DMS53 treated with DMSO at 0.1 percent for 48 hours (cell line): ENCODE measurements around the gene LCOR.

Experiments used
- DNase-seq: peaks from one replicate; lab custom pipeline; 2025; ENCODE audit not compliant: unreplicated experiment; lab: John Stamatoyannopoulos, UW

The LCOR gene

DNA sequence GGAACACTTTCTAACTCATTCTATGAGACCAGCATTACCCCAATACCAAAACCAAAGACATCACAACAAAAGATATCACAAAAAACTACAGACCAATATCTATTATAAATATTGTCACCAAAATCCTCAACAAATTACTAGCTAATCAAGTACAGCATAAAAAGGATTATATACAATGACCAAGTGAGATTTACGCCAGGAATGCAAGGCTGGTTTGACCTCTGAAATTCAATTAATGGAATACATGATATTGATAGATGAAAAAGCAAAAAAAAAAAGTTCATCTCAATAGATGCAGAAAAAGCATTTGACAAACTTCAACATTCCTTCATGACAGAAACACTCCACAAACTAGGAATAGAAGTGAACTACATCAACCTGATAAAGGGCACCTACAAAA is 175.3 kb downstream of the LCOR start:
- no peak for DNase-seq

DNA sequence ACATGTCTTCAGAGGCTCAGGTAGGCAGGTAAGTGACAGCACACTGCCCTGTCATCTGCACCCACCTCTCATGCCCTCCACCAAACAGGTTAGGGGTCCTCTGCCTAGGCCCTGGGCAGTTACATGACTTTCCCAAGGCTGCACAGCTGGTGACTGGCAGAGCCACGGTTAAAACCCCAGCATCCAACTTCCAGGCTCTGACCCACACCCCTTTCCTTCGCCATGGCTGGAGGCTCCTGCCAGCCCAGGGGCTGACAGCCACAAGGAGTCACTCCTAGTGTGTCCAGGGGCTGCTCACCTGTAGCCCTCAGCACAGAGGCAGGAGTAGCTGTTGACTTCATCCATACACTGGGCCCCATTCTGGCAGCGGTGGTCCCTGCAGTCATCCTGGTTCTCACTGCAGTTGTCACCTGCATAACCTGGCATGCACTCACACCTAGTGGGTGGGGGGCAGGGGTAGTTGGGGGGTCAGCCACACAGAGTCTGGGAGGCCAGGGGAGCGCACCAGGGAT is 178.7 kb downstream of the LCOR start:
- DNase-seq = no peak

DNA sequence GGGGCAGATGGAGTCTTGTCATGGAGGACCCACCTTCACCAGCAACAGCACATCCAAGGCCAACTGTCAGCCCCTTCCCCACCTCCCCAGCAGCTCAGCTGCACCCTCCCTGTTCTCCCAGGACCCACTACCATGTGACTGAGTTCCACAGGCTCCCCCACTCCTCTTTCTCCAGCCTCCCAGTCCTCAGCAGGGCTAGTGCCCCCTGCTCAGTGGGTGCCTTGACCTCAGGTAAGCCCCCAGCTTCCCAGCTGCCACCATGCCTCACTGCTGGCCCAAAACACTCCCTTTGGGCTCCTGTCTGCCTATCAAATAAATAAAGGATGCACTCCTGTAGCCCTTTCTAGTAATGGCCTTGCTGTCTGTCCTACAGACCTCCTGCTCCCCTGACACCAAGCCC is 179.3 kb downstream of the LCOR start:
- DNase-seq = no peak

DNA sequence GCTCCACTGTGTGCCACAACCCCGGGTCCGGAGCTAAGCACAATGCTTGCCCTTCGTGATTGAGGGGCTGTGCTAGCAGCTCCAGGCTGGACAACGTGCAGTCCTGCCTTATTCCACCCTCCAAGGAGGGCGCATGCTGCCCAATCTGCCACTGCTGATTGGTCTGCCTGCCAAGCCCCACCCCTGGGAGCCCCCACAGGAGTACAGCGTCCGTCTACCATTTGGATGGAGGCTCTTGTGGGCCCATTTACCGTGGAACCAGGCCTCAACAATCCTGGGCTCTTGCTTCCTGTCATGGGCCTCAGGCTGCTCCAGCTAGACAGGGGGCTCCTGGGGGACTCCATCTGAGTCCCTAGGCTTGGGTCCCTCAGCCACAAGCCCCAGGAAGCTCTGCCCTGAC is 180.4 kb downstream of the LCOR start:
- no peak for DNase-seq

DNA sequence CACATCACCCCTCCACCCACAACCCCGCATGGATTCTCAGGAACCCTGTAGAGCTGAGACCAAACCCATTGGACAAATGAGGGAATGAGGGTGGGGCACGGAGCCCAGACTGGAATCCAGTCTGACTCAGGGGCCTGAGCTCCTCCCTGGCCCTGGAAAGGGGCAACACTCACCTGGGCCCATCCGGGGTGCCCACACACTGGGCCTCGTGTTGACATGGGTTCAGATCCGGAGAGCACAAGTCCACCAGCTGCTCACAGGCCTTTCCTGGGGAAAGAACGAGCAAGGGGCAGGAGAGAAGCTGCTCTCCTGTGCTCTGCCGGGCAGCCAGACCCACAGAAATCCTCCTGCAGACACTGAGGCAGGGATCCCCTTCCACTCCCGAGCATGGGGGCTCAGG is 181.5 kb downstream of the LCOR start:
- no peak for DNase-seq

DNA sequence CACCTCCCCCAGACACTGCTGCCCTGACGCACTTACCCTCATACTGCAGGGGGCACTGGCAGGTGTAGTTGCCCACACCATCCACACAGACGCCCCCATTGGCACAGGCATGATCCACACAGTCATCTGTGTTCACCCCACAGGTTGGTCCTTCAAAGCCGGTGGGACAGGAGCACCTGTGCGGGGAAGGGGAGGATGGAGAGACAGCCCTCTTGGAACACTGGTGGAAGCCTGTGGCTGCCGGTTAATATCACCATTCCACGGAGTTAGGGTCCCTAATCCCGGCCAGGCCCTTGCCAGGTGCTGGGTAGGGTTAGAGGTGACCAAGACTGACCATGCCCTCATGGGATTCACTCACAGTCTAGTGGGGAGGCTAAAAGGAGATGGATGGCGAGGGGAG is 181.9 kb downstream of the LCOR start:
- no peak for DNase-seq

DNA sequence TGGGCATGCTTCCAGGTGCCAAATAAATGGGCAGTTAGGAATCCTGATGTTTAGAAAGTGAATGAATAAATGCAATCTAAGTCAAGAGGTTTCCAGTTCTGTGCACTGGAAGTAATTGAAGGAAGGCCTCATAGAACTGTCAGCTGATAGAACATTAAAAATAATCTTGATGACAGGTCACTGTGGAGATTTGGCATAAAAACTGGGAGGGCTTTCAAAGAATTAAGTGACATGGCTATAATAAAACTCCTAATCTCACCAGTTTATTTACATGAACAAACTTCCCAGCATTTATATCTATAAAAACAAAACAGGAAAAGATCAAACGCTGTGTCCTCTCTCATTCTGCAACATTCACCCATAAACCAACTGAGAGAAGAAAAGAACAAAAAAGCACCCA is 183.1 kb downstream of the LCOR start:
- no peak for DNase-seq

DNA sequence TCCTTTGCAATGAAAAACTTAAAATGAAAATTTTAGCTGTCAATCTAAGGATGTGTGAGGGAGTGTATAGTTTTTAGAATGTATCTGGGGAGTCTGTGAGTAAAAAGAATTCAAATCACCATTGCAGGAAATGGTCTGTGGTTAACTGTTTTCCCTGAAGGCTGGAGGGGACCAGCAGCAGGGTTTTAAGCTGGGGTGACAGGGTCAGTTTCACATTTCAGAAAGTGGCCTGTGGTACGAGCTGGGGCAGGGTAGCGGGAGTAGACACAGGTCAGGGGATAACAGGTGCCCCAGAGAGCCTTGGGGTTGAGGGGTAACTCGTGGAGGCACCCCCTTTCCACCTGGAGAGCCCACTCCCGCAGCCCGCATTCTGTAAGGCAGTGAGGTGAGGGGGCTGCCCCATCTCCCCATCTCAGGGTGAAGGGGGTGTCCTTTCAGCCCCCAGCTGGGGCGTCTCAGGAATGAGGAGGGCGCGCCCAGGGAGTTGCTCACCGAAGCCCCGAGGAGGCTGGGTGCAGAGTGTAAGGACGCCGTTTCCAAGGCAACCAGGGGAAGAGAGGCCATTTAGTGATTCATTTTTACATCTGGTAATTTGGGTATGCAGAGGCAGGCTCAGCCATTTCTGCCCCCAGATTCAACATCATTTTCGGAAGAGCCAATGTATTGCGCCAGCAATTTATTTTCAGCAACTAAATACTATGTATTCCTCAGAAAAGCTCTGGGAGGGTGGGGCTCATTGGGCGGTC is 184.8 kb downstream of the LCOR start:
- DNase-seq = no peak

DNA sequence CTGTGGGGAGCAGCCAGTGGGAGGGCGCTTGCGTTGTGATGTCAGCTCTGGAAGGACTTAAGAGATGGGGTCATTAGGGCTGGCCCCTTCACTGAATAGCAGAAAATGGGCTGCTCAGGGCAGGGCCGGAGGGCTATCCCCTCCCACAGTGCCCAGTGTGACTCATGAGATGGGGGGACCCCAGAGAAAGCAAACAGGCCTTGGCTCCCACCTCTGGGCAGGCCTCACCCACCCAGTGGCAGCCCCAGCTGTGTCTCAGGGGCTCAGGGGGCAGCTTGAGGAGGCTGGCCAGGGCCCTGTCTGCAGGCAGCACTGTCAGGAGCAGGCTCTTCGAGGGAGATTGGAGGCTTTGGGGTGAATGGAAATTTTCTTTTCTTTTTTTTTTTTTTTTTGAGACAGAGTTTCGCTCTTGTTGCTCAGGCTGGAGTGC is 185.4 kb downstream of the LCOR start:
- DNase-seq = no peak

DNA sequence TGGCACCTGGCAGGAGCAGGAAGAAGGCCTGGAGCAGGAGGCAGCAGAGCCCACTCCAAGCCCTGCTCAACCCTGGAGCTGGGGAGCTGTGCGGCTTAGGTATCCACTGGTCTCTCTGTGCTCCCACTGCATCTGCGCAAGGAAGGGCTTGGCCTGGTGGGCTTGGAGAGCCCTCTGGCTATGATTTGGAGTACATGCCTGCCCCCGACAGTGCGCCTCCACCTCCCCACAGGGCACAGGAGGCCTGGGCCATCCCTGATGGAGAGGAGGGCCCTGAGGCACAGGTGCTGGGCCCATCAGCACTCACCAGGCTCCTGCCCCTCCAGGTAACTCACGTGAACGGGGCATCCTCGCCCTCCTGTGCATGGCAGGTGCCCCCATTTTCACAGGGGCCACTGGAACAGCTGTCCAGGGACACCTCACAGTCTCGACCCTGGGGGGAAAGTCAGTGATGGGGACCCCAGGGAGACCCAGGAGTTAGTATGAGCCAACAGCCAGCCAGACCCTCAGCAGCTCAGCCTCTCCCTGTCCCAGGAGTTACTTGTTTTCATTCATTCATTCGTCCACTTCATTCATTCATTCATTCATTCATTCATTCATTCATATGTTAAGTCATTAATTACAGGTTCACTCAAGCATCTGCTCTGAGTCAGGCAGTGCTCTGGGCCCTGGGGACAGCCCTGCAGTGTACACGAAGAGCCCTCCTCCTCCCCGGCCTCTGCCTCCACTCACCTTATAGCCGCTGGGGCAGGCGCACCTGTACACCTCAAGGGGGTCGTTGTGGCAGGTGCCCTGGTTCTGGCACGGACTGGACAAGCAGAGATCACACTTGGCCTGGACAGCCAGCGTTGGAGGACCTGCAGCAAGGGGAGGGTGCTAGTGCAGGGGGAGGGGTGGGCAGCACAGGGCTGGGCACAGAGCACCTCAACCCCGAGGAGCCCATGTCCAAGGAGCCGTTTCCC is 186.4 kb downstream of the LCOR start:
- DNase-seq = no peak

DNA sequence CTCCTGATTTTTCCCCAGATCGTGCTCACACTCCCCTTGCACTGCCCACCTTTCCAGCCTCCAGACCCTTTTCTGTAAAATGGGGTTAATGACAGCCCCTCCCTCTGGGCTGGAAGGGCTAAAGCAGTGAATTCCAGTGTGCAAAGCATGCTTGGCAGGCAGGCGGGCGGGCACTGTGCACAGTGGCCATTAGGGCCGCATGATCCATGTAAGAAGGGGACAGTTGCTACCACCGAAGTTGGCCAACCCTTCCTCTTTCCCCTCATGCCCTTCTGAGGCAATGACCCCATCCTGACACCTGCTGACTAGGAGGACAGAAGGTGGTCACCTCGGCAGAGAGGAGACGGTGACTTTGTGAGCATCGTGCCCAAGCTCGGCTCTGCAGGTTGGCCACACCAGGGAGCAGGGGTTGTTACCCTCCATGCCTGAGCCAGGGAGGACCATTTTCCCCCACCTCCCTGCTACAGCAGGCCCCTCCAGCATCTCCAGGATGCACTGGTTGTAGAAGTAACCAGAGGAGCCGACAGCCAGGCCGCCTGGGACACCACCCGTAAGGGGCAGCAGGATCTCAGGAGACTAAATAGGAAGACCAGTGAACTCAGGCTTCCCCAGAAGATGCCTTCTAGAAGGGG is 187.2 kb downstream of the LCOR start:
- DNase-seq = no peak

DNA sequence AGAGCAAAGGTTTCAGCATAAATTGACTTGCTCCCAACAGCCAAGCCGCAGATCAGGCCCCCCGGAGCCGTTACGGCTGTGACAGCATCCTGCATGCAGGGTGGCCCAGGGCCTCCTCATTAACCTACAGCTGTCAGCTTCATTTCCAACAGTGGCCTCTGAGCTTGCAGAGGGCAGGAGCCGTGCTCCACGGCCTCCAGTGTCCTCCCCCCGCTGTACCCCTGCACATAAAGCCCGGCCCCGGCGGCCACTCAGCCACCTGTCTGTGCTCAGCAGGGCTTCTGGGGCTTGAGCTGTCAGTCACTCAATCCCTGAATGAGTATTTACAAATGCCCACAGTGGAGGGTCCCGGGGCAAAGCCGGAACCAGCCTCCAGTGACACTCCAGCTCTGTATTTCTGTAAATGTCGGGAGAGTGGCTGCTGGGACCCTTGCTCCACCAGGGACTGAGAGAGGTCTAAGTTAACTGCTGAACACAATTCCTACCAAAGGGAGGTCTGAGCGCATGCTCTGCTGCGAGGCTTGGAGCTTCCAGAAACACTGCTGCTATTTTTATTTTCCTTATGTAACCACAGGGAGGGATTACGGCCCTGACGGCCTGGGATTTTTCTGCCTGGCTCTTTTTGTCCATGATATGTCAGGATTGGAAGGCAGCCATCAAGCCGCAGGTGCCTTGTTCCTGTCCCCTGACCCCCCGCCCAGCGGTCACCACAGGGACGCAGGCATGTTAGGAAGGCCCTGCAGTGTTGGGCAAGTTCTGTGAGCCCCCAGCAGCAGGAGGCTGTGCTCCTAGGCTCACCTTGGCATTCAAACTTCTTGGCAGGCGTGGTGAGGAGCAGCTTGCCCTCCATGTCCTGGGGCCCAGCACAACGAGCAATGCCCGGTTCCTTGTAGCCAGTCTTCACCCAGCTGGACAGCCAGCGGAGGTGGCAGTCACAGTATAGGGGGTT is 188.6 kb downstream of the LCOR start:
- no peak for DNase-seq

DNA sequence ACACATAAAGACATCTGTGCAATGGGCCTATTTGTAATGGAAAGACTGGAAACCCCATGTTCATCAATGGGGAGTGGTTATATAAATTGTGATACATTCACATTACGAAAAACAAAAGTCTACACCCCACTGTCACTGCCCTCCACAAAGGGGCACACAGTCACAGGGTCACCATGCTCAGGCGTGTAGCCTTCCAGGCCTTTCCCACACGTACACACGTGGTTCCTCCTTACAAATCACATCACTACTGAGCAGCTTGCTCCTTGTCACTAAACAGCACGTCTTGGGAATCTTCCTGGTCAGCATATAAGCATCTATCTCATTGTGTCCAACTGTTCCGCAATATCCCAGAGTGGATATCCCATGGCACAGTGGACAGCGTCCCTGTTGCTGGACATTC is 190.5 kb downstream of the LCOR start:
- DNase-seq = no peak

DNA sequence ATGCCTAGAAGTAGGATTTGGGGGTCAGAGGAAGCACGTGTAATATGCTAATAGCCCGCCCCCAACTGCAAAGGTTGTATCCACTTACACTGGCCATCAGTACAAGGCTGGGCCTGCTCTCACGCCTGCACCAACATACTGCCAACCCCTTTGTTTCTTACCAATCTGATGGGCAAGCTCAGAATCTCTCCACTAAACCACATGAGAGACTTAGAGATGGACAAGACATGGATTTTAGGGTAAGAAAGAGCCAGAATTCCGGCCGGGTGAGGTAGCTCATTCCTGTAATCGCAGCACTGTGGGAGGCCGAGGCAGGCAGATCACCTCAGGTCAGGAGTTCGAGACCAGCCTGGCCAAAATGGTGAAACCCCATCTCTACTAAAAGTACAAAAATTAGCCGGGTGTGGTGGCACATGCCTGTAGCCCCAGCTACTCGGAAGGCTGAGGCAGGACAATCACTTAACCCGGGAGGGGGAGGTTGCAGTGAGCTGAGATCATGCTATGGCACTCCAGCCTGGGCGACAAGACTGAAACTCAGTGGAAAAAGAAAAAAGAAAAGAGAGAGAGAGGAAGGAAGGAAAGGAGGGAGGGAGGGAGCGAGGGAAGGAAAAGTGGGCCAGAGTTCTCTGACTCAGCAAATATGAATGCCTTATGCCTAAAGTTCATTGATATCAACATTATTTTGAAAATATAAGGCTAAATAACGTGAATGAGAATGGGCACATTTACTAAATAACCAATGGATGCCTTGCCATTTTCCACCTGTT is 191.5 kb downstream of the LCOR start:
- DNase-seq = no peak

DNA sequence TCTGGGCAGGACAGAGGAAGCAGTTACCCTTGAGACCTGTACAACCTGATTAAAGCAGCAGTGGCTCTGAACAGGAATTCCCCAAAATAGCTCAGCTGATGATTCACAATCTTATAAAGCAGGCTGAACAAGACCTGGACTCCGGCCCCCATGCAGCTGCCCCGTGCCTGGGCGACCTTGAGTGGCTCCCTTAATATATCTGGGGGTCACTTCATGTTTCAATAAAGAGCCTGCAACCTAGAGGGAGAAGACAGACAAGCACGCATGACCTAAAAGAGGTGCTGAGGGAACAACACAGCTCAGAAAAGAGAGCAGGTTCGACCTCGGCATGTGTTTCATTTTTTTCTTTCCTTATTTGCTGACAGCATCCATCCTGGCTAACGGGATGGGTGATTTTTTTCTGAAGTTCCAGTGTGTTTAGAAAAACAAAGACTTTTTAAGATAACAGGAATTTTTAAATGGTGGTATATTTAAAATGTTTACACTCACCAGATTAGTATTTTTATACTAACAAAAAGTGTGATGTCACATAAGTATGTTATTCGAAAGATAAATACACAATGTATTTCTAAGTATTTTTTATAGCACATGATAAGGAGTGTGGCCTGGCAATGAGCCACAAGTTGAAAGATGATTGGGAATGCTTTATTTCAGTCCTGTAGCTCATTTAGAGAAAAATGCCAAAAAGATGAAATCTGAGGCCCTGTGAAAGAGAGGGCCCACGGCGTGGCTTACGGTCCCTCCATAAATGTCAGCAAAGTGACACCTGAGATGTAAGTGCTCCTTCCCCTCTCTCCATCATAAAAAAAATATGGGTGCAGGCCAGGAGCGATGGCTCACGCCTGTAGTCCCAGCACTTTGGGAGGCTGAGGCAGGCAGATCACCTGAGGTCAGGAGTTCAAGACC is 192.3 kb downstream of the LCOR start:
- DNase-seq = no peak

DNA sequence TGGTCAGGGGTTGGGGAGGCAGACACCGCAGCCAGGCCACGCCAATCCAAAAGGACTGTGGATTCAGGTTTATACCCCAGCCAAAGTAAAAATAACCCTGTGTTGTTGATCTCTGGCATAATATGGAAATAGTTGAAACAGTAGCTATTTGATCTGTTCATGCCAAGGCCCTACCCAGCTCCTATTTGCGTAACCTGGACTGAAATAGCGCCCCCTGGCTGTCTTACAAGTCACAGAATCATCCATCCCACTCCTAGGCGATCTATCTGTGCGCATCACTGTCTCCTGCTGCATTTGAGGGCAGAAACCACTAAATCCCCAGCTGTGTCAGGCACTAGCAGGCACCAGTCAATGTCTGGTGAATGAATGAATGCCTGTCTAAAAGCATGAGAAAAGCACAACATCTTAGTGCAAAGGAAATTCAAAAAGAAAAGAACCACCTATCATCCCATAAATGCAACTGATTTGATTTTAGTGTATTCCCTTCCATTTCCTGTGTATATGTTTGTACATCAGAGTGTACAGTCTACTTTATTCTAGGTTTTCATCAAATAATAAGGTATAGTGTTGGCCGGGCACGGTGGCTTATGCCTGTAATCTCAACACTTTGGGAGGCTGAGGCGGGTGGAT is 193.6 kb downstream of the LCOR start:
- peak; percentile 19 for DNase-seq

DNA sequence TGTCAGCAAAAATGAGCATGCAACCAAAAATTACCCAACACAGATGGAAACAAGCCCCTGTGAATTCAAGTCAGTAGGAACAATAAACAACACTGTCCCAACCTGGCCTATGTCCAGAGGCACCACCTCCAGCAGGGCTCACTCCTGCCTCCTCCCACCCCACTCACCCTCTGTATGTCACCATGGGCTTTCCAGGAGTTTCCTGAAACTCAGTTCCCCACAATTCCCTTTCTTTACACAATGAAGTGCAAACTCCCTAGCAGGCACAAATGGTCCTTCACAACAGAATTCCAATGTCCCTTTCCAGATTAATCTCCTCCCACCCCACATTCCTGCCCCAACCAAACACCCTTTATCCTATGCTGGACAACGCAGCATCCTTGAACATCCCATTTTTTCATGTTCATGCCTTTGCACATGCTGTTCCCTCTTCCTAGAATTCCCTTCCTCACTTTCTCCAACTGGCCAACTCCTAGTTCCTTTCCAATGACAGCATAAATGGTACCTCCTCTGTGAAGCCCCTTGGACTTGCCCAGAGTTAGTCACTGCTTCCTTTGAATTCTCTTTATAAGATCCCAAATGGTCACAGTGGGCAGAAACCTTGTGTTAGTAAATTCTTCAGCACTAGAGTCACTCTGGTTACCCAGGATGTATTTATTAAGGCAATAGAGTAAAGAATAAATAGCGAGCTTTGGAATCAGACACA is 196.2 kb downstream of the LCOR start:
- no peak for DNase-seq

DNA sequence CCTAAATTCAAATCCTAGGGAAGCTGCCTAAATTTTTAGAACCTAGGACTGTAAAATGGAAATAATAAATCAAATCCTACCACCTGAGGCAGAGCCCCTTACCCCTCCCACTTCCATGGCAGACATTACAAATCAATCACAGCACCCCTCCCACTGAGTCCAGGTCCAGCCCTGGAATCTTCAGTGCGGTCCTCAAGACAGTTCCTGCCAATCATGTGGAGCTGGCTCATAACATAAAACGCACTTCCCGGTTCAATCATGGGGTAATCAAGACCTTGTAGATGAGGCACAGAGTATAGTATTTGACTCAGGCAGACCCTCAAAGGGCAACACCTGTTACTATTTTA is 196.7 kb downstream of the LCOR start:
- no peak for DNase-seq
